HG03378 (cell line): ENCODE measurements around the gene DOCK8.

Source experiments
- ATAC-seq: cut with Tn5 transposase; IDR thresholded peaks from one replicate; pipeline ENCODE4 v1.9.1; 2021; ENCODE audit warnings: mild to moderate bottlenecking, moderate library complexity; ENCODE audit not compliant: unreplicated experiment

DOCK8 gene

GRCh38 chr9:265209-265870, 50.7 kb downstream of the DOCK8 start:
- ATAC-seq = no peak

GRCh38 chr9:266228-266627, 51.6 kb downstream of the DOCK8 start:
- ATAC-seq = no peak

GRCh38 chr9:268616-269015, 54.0 kb downstream of the DOCK8 start:
- ATAC-seq = no peak

DNA sequence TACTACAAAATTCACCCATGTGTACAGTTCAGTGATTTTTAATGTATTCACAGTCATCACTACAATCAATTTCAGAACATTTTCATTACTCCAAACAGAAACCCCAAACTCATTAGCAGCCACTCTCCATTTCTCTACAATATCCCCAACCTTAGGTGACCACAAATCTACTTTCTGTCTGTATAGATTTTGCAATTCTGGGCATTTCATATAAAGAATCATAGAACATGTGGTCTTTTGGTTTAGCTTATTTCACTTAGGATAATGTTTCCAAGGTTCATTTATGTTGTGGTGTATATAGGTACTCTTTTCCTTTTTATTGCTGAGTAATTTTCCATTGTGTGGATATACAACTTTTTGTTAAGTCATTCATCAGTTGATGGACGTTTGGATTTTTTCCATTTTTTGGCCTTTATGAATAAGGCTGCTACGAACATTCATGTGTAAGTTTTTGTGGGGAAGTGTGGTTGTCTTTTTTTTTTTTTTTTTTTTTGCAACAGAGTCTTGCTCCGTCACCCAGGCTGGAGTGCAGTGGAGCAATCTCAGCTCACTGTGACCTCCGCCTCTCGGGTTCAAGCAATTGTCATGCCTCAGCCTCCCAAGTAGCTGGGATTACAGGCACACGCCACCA, 54.5 kb downstream of the DOCK8 start:
- no peak for ATAC-seq

GRCh38 chr9:270657-271237, 56.1 kb downstream of the DOCK8 start:
- ATAC-seq = no peak

- peak; percentile 95 for ATAC-seq
These were observed 57.9 kb downstream of the DOCK8 start for GRCh38 chr9:272251-273213.

- no peak for ATAC-seq
These were observed 59.7 kb downstream of the DOCK8 start for GRCh38 chr9:274406-274805.

GRCh38 chr9:277601-278295, 63.1 kb downstream of the DOCK8 start:
- no peak for ATAC-seq

DNA sequence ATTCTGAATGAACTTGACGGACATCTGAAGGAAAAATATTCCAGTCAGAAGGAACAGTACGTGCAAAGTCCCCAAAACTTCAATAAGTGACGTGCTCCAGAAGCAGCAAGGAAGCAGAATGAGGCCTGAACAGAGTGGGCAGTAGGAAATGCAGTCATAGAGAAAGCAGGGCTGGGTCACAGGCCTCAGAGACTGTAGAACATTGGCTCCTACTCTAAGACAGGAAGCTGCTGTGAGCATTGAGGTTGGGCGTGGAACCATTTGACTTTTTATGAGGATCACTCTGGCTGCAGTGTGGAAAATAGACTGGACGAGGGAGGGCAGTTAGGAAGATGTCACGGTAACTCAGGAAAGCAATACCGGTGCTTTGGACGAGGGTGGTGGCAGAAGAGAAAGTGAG, 64.0 kb downstream of the DOCK8 start:
- ATAC-seq = no peak

- no peak for ATAC-seq
These were observed 65.0 kb downstream of the DOCK8 start for GRCh38 chr9:279674-280073.

DNA sequence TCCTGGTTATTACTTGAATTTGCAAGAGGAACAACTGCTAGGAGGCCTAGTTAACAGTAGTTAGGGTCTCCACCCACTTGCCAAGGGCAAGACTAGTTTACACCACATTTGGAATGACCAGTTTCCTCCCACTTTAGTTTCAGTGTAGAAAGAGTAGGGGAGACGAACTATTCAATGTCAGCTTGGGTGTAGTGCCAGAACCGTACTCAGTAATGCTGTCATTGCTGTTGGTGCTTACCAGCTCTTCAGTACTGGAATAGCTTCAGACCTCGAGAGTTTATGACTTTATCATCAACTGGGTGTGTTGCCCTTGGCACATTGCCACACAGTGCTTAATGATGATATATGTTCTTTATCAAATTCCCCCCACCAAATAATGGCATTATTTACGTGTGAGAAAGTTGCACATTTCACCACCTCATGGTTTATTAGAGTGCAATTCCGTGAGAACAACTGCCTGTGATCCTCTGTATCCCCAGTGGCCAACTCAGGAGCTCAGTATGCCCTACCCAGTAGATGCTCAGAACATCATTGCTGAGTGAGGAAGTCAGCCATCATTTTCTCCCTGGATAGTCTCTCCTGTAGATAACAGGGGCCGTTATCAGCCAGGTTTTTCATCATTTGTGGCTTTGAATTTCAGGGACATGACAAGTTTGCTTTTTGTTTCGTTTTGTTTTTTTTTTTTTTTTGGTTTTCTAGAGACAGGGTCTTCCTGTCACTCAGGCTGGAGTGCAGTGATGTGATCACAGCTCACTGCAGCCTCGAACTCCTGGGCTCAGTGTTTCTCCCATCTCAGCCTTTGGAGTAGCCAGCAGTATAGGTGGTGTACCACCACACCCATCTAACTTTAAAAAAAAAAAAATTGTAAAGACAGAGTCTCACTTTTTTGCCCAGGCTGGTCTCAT, 67.3 kb downstream of the DOCK8 start:
- peak; percentile 40 for ATAC-seq

DNA sequence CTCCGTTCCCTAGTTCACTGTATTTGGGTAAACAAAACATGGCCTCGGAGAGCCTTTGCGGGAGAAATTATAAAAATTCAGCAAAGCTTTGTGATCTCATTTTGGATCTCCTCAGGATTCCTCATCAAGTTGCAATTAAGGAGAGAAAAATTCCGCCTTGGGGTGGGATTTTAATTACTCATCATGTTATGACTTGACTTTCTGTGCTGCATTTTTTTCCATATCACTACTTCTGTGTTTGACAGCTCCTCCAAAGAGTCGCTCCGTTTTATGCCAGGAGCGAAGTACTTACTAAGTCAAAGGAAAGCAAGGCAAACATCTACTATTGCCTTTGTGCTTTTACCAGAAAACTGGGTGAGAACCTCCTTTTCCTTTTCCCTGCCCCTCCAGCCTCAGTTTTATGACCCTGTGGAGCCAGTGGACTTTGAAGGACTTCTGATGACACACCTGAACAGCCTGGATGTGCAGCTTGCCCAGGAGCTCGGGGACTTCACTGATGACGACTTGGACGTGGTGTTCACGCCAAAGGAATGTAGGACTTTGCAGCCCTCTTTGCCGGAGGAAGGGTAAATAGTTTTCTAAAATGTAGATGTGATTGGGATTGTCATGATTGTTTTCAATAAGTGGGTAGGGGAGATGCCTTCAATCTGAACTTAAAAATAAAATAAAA, 71.5 kb downstream of the DOCK8 start:
- no peak for ATAC-seq

DNA sequence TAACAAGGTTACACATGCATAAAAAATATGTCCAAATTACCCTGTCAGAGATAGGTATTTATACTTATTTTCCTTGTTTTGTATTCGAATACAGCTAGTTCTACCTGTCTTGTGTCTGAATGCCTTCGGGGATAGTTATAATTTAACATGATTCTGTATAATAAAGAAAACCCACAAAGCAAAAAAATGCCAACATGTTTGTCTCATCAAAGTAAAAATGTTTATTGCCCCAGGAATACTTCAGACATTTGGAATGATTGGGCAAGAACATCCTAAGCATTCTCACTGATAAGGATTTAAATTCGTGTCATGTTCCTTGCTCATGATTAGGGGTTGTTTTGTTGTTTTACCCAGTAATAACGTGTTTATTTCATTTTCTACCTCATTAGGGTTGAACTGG, 74.5 kb downstream of the DOCK8 start:
- ATAC-seq = no peak

GRCh38 chr9:292915-293314, 78.2 kb downstream of the DOCK8 start:
- no peak for ATAC-seq

DNA sequence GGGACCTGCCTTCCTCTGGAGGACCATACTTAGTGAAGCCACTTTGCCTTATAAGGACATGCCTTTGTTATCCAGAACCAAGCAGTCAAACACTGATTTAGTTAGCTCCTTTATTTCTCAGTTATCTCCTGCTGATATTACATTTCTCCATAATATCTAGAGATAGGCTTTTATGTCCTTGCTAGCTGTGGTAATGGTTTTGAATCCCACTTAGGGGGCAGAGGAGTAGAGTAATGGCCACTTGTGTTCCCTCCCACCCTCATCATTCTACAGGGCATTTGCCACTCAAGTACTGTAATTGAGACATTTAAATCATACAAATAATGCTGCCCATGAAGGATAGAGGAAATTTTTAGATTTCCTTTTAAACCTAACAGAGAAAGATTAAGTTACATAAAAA, 80.9 kb downstream of the DOCK8 start:
- ATAC-seq = no peak

DNA sequence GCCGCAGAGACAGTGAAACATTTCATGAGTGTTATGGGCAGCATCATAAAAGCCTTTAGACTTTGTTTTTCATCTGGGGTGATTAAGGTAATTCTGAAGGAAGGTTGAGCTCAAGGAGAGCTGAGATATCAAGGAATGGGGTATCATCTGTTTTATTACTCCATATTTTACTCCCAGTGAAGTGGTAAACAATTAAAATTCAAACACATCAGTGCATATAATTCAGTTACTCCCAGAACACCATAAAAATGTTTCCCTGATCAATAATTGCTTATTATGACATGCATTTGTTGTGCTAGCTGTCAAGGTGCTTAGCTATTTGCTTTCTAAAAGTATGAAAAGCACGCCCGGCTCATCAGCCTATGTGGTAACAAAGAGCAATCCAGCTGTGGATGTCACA, 81.7 kb downstream of the DOCK8 start:
- no peak for ATAC-seq

- ATAC-seq = peak; percentile 96
These were observed 82.7 kb downstream of the DOCK8 start for GRCh38 chr9:297104-297972.

DNA sequence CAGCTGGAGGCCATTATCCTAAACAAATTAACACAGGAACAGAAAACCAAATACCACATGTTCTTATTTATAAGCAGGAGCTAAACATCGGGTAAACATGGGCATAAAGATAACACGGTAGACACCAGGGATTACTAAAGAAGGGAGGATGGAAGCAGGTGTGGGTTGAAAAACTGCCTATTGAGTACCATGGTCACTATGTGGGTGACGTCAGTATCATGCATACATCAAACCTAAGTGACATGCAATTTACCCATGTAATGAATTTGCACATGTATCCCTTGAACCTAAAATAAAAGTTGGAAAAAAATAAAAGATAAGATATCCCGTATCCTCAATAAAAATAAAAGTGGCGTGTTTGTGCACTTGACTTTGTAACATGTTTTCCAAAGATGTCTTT, 88.8 kb downstream of the DOCK8 start:
- no peak for ATAC-seq
